Measurements from ENCODE around the gene ARVCF.

Gene ARVCF

GRCh38 chr22:20002636-20003035, 14.0 kb downstream of the ARVCF start:
- no peak for TF ChIP-seq CTCF (IDR thresholded peaks at IDR 0.05)
- Histone ChIP-seq H3K9me3 (no peaks in the 10 kb centered on the region), H3K4me3 (no peak overlapping the region), H3K27me3 (no peaks in the 10 kb centered on the region), H3K36me3 (no peaks in the 10 kb centered on the region), H3K4me1 (peaks cover 0 to 33% (median 26%) of the 10 kb centered on the region in 4 donors), H3K27ac (no peak overlapping the region)
- no peak for DNase-seq
- intact Hi-C loops (cut with DNase I; ENCODE audit: low total_unique reads), result loop anchor here (5.0 kb wide), 1 partner anchor 365 kb away; no protein-coding TSS in a partner anchor

GRCh38 chr22:20002128-20002527, 14.5 kb downstream of the ARVCF start:
- DNase-seq, result peak in 1 of 2 donors; percentile 24
- intact Hi-C loops (cut with DNase I; ENCODE audit: low total_unique reads), result loop anchor here (5.0 kb wide), 1 partner anchor 365 kb away; no protein-coding TSS in a partner anchor
- Histone ChIP-seq H3K27ac (peak overlapping the region in 1 of 2 donors; percentile 5), H3K4me3 (no peak overlapping the region), H3K4me1 (peaks cover 0 to 38% (median 31%) of the 10 kb centered on the region in 4 donors), H3K27me3 (no peaks in the 10 kb centered on the region), H3K36me3 (no peaks in the 10 kb centered on the region), H3K9me3 (no peaks in the 10 kb centered on the region)
- no peak for TF ChIP-seq CTCF (IDR thresholded peaks at IDR 0.05)

GRCh38 chr22:20001082-20001638, 15.5 kb downstream of the ARVCF start:
- no peak overlapping the region for H3K4me3 ChIP-seq
- H3K9me3 ChIP-seq, result no peaks in the 10 kb centered on the region
- H3K27ac ChIP-seq, result no peak overlapping the region
- H3K4me1 ChIP-seq, result peaks cover 0 to 47% (median 41%) of the 10 kb centered on the region in 4 donors
- no peaks in the 10 kb centered on the region for H3K27me3 ChIP-seq
- no peak for TF ChIP-seq CTCF (IDR thresholded peaks at IDR 0.05)
- intact Hi-C loops (cut with DNase I; ENCODE audit: low total_unique reads), result loop anchor here (5.0 kb wide), 1 partner anchor 364 kb away; no protein-coding TSS in a partner anchor
- no peaks in the 10 kb centered on the region for H3K36me3 ChIP-seq
- DNase-seq, result peak in 1 of 2 donors; percentile 48

- Histone ChIP-seq H3K4me1 (peaks cover 6 to 54% (median 48%) of the 10 kb centered on the region in 4 donors), H3K36me3 (no peaks in the 10 kb centered on the region), H3K9me3 (no peaks in the 10 kb centered on the region), H3K27ac (no peak overlapping the region), H3K4me3 (no peak overlapping the region), H3K27me3 (no peaks in the 10 kb centered on the region)
- no peak for TF ChIP-seq CTCF (IDR thresholded peaks at IDR 0.05)
- peak in 1 of 2 donors; percentile 70 for DNase-seq
- intact Hi-C loops (cut with DNase I; ENCODE audit: low total_unique reads), result loop anchor here (5.0 kb wide), 1 partner anchor 363 kb away; no protein-coding TSS in a partner anchor
Observed at GRCh38 chr22:20000246-20001081, 16.2 kb downstream of the ARVCF start.

- no peak for TF ChIP-seq CTCF (IDR thresholded peaks at IDR 0.05)
- Histone ChIP-seq H3K4me1 (peaks cover 8 to 63% (median 52%) of the 10 kb centered on the region in 4 donors), H3K27me3 (no peaks in the 10 kb centered on the region), H3K4me3 (no peak overlapping the region), H3K36me3 (no peaks in the 10 kb centered on the region), H3K27ac (peak overlapping the region; percentile 5 to 51), H3K9me3 (no peaks in the 10 kb centered on the region)
- intact Hi-C loops (cut with DNase I; ENCODE audit: low total_unique reads), result no loop called here
- DNase-seq, result peak in 1 of 2 donors; percentile 65
Observed at GRCh38 chr22:19998991-19999820, 17.4 kb downstream of the ARVCF start.
